Endothelial cell (in vitro differentiated cells): ENCODE data around the gene DRD3. TPM values are rescaled to one million over a fixed set of nuclear protein-coding genes. Genes with fewer than 3 reads are reported as not detected.

Experiments used
- DNase-seq: peaks from one replicate; pipeline ENCODE4 v3.0.0; 2021; ENCODE audit warnings: low spot score
- H3K27ac Mint-ChIP-seq: one replicate; pipeline ENCODE4 v1.8.0; 2021; ENCODE audit warnings: mixed read lengths, inconsistent platforms; ENCODE audit not compliant: unreplicated experiment
- H3K27me3 Mint-ChIP-seq: one replicate; pipeline ENCODE4 v1.8.0; 2021; ENCODE audit warnings: mild to moderate bottlenecking, moderate library complexity, mixed read lengths, inconsistent platforms; ENCODE audit not compliant: unreplicated experiment
- H3K36me3 Mint-ChIP-seq: one replicate; pipeline ENCODE4 v1.8.0; 2021; ENCODE audit warnings: mild to moderate bottlenecking, low read depth, mixed read lengths, inconsistent platforms; ENCODE audit not compliant: unreplicated experiment
- H3K4me1 Mint-ChIP-seq: one replicate; pipeline ENCODE4 v1.8.0; 2021; ENCODE audit warnings: mild to moderate bottlenecking, mixed read lengths, inconsistent platforms; ENCODE audit not compliant: unreplicated experiment
- H3K4me3 Mint-ChIP-seq: one replicate; pipeline ENCODE4 v1.8.0; 2021; ENCODE audit warnings: mild to moderate bottlenecking, mixed read lengths, inconsistent platforms; ENCODE audit not compliant: unreplicated experiment
- H3K9me3 Mint-ChIP-seq: one replicate; pipeline ENCODE4 v1.8.0; 2021; ENCODE audit warnings: mixed read lengths, inconsistent platforms; ENCODE audit not compliant: unreplicated experiment
- CTCF ChIP-seq: fragments of 200-600 bp; sonication (generic); IDR thresholded peaks from one replicate; pipeline ENCODE4 v1.5.0; 2021; ENCODE audit warnings: antibody characterized with exemption; ENCODE audit not compliant: unreplicated experiment
- total RNA-seq: library from RNA; stranded (reverse); fragmentation: NEBNext Ultra II Directional; extraction: Animal tissue kit (Norgen Biotek cat#: 25700); gene quantifications from one replicate; pipeline ENCODE4 v1.2.1, GENCODE V29; 2021; ENCODE audit not compliant: unreplicated experiment

Gene DRD3
- total RNA-seq, 1 donor from 2014 or later, result not detected

GRCh38 chr3:114175204-114175987 is 3.5 kb downstream of the DRD3 start:
- TF ChIP-seq CTCF, result no peak
- H3K4me3 Mint-ChIP-seq, result no peak overlapping the region
- H3K9me3 Mint-ChIP-seq, result no peaks in the 10 kb centered on the region
- no peaks in the 10 kb centered on the region for H3K4me1 Mint-ChIP-seq
- no peak for DNase-seq
- H3K27ac Mint-ChIP-seq, result no peak overlapping the region
- H3K27me3 Mint-ChIP-seq, result no peaks in the 10 kb centered on the region
- no peaks in the 10 kb centered on the region for H3K36me3 Mint-ChIP-seq

GRCh38 chr3:114171677-114172076 is 7.2 kb downstream of the DRD3 start:
- Mint-ChIP-seq H3K36me3 (no peaks in the 10 kb centered on the region), H3K4me3 (no peak overlapping the region), H3K27ac (no peak overlapping the region), H3K9me3 (no peaks in the 10 kb centered on the region), H3K4me1 (peaks cover 3% of the 10 kb centered on the region), H3K27me3 (peaks cover 1% of the 10 kb centered on the region)
- TF ChIP-seq CTCF, result no peak
- no peak for DNase-seq

- no peaks in the 10 kb centered on the region for H3K9me3 Mint-ChIP-seq
- H3K4me3 Mint-ChIP-seq, result no peak overlapping the region
- H3K27ac Mint-ChIP-seq, result no peak overlapping the region
- peaks cover 1% of the 10 kb centered on the region for H3K27me3 Mint-ChIP-seq
- H3K4me1 Mint-ChIP-seq, result peaks cover 3% of the 10 kb centered on the region
- DNase-seq, result no peak
- no peak for TF ChIP-seq CTCF
- no peaks in the 10 kb centered on the region for H3K36me3 Mint-ChIP-seq
These were observed 10.7 kb downstream of the DRD3 start for GRCh38 chr3:114168150-114168549.

- Mint-ChIP-seq H3K9me3 (no peaks in the 10 kb centered on the region), H3K27ac (no peak overlapping the region), H3K4me1 (no peaks in the 10 kb centered on the region), H3K4me3 (no peak overlapping the region), H3K36me3 (no peaks in the 10 kb centered on the region), H3K27me3 (no peaks in the 10 kb centered on the region)
- DNase-seq, result no peak
- TF ChIP-seq CTCF, result no peak
These were observed 21.5 kb downstream of the DRD3 start for GRCh38 chr3:114157321-114157720.

- peak; percentile 51 for DNase-seq
- Mint-ChIP-seq H3K4me3 (no peak overlapping the region), H3K36me3 (no peaks in the 10 kb centered on the region), H3K27me3 (no peaks in the 10 kb centered on the region), H3K4me1 (no peaks in the 10 kb centered on the region), H3K9me3 (no peaks in the 10 kb centered on the region), H3K27ac (no peak overlapping the region)
- peak; percentile 43 for TF ChIP-seq CTCF
These were observed 23.5 kb downstream of the DRD3 start for GRCh38 chr3:114155370-114155821.
